HCT116 (cell line): Measurements from ENCODE around the gene COL19A1.

ENCODE experiments used
- EGR1 ChIP-seq: IDR thresholded peaks from 2 replicates; pipeline ENCODE4 v1.6.1; 2012; ENCODE audit warnings: low read depth
- EZH2 ChIP-seq: fragments of 200-600 bp; sonication (generic); IDR thresholded peaks from 2 replicates; pipeline ENCODE4 v1.6.1; 2017; ENCODE audit warnings: antibody characterized with exemption, mixed run types
- POLR2A ChIP-seq: IDR thresholded peaks from 2 replicates; pipeline ENCODE4 v1.7.0; 2011; ENCODE audit warnings: borderline replicate concordance; ENCODE audit not compliant: insufficient read depth, insufficient read length; ENCODE audit errors: extremely low read depth
- POLR2AphosphoS5 ChIP-seq: IDR thresholded peaks from 2 replicates; pipeline ENCODE4 v1.6.1; 2011; ENCODE audit warnings: mild to moderate bottlenecking, low read depth, low read length, moderate library complexity
- SRF ChIP-seq: IDR thresholded peaks from 2 replicates; pipeline ENCODE4 v1.6.1; 2012; ENCODE audit warnings: low read depth
- ZFX ChIP-seq: fragments of 450-650 bp; IDR thresholded peaks from 2 replicates; pipeline ENCODE4 v1.6.1; 2017
- TF ChIP-seq, protein P1 (sequence below), 3 experiments: fragments of 200-600 bp in 1 of 3; sonication (generic) in 1 of 3; IDR thresholded peaks in 2 of 3; conservative IDR thresholded peaks in 1 of 3; 2 replicates each; pipeline ENCODE4 v1.5.1; 2012 to 2017; ENCODE audit warnings: low read depth in 2 of 3, low read length in 2 of 3, antibody characterized with exemption in 1 of 3, borderline replicate concordance in 1 of 3, control low read depth in 1 of 3, mild to moderate bottlenecking in 1 of 3, mixed read lengths in 1 of 3, mixed run types in 1 of 3, moderate library complexity in 1 of 3; ENCODE audit not compliant: insufficient read depth in 1 of 3
- TF ChIP-seq, protein P2 (sequence below): IDR thresholded peaks from 2 replicates; pipeline ENCODE4 v1.6.1; 2012; ENCODE audit warnings: low read depth
- TF ChIP-seq, protein P3 (sequence below): IDR thresholded peaks from 2 replicates; pipeline ENCODE4 v1.6.1; 2012
- TF ChIP-seq, protein P4 (sequence below): IDR thresholded peaks from 2 replicates; pipeline ENCODE4 v1.6.1; 2011; ENCODE audit warnings: mild to moderate bottlenecking, low read length, moderate library complexity; ENCODE audit not compliant: insufficient replicate concordance; ENCODE audit errors: extremely low read depth

DNA sequence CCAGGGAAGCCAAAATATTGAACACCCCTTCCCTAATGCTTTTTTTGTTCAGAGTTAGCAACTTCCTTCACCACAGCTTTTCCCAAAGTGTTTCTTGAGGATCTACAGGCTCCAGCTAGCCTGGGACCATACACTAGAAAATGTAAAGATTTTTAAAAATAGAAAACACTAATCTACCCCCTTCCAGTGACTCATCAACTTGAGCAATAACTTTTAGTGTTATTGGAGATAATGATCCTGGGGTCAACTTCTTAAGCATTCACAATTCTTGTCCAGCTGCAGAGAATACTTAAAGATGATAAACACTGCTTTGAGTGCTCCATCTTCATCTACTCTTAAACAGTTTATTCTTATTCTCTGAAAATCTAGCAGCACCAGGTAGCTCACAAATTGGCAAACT, 304.9 kb downstream of the COL19A1 start:
- TF ChIP-seq ZFX (no peak), EZH2 (no peak), POLR2AphosphoS5 (no peak), POLR2A (no peak), SRF (no peak), EGR1 (no peak)
- TF ChIP-seq, protein P1, sequence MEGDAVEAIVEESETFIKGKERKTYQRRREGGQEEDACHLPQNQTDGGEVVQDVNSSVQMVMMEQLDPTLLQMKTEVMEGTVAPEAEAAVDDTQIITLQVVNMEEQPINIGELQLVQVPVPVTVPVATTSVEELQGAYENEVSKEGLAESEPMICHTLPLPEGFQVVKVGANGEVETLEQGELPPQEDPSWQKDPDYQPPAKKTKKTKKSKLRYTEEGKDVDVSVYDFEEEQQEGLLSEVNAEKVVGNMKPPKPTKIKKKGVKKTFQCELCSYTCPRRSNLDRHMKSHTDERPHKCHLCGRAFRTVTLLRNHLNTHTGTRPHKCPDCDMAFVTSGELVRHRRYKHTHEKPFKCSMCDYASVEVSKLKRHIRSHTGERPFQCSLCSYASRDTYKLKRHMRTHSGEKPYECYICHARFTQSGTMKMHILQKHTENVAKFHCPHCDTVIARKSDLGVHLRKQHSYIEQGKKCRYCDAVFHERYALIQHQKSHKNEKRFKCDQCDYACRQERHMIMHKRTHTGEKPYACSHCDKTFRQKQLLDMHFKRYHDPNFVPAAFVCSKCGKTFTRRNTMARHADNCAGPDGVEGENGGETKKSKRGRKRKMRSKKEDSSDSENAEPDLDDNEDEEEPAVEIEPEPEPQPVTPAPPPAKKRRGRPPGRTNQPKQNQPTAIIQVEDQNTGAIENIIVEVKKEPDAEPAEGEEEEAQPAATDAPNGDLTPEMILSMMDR (IDR thresholded peaks at IDR 0.05 in 2 of 3, conservative IDR thresholded peaks at IDR 0.05 in 1 of 3; ENCODE audit: borderline replicate concordance in 1 of 3, insufficient read depth in 1 of 3, low read depth in 2 of 3, low read length in 2 of 3): no peak
- TF ChIP-seq, protein P2, sequence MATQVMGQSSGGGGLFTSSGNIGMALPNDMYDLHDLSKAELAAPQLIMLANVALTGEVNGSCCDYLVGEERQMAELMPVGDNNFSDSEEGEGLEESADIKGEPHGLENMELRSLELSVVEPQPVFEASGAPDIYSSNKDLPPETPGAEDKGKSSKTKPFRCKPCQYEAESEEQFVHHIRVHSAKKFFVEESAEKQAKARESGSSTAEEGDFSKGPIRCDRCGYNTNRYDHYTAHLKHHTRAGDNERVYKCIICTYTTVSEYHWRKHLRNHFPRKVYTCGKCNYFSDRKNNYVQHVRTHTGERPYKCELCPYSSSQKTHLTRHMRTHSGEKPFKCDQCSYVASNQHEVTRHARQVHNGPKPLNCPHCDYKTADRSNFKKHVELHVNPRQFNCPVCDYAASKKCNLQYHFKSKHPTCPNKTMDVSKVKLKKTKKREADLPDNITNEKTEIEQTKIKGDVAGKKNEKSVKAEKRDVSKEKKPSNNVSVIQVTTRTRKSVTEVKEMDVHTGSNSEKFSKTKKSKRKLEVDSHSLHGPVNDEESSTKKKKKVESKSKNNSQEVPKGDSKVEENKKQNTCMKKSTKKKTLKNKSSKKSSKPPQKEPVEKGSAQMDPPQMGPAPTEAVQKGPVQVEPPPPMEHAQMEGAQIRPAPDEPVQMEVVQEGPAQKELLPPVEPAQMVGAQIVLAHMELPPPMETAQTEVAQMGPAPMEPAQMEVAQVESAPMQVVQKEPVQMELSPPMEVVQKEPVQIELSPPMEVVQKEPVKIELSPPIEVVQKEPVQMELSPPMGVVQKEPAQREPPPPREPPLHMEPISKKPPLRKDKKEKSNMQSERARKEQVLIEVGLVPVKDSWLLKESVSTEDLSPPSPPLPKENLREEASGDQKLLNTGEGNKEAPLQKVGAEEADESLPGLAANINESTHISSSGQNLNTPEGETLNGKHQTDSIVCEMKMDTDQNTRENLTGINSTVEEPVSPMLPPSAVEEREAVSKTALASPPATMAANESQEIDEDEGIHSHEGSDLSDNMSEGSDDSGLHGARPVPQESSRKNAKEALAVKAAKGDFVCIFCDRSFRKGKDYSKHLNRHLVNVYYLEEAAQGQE: no peak
- TF ChIP-seq, protein P3, sequence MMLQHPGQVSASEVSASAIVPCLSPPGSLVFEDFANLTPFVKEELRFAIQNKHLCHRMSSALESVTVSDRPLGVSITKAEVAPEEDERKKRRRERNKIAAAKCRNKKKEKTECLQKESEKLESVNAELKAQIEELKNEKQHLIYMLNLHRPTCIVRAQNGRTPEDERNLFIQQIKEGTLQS: no peak
- TF ChIP-seq, protein P4, sequence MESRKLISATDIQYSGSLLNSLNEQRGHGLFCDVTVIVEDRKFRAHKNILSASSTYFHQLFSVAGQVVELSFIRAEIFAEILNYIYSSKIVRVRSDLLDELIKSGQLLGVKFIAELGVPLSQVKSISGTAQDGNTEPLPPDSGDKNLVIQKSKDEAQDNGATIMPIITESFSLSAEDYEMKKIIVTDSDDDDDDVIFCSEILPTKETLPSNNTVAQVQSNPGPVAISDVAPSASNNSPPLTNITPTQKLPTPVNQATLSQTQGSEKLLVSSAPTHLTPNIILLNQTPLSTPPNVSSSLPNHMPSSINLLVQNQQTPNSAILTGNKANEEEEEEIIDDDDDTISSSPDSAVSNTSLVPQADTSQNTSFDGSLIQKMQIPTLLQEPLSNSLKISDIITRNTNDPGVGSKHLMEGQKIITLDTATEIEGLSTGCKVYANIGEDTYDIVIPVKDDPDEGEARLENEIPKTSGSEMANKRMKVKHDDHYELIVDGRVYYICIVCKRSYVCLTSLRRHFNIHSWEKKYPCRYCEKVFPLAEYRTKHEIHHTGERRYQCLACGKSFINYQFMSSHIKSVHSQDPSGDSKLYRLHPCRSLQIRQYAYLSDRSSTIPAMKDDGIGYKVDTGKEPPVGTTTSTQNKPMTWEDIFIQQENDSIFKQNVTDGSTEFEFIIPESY: no peak
